Stimulated activated CD4-positive, alpha-beta T cell treated with anti-CD3 and anti-CD28 coated beads, Interleukin-12 subunit alpha, Interleukin-12 subunit beta, amount 100 ng/mL, for 4 hours (primary cell): ENCODE data around the gene TIMM8A.
"Not testable (repeated sequence)": the region's sequence is repeated elsewhere in the genome, so short reads cannot be mapped to it uniquely, and the experiment has no call there.

ENCODE experiments used
- DNase-seq: peaks from one replicate; pipeline ENCODE4 v3.0.0-alpha.2; 2020

TIMM8A gene

GRCh38 chrX:101357166-101357795 is 8.7 kb upstream of the TIMM8A start:
- no peak for DNase-seq

DNA sequence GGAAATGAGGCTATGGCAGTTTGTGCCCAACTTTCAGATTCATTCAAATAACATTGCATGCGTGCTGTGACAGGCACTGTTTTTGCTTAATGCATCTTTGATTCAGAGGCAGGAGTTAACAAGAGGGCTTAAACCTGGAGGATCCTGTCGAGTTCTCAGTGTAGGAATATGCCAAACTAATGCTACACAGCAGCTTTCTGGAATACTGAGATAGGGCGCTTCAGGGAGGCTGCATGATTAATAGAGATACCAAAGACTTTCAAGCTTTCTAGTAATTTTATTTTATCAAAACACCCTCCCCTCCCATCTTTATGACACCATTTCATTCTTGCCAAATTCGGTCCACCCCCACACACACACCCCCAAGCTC is 636 bp upstream of the TIMM8A start:
- no peak for DNase-seq

DNA sequence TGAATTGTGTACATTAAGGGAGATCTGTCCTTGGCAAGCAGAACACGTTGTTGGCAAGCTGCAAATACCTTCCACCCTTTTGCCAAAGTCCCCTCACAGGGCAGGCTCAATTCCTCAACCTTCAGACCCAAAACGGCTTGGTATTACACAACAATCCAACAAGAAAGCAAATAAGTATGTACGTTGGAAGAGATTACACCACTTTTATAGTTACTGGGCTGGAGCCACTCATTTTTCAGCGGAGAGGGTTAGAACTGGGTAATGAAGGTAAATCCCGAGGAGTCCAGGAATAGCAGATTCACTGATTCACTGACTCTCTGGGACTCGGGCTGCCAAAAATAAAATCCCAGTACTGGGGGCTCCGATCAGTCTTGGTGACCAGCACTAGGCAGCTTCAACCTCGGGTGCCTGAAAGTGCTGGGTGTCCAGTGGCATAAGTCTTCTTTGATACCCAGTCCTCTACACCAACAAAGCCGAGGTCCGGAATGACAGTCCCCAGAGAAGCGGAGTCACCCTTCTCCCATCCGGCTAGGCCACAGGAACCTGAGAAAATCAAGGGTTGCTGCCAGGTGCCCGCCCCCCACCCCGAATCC is 587 bp downstream of the TIMM8A start:
- DNase-seq, result no peak

DNA sequence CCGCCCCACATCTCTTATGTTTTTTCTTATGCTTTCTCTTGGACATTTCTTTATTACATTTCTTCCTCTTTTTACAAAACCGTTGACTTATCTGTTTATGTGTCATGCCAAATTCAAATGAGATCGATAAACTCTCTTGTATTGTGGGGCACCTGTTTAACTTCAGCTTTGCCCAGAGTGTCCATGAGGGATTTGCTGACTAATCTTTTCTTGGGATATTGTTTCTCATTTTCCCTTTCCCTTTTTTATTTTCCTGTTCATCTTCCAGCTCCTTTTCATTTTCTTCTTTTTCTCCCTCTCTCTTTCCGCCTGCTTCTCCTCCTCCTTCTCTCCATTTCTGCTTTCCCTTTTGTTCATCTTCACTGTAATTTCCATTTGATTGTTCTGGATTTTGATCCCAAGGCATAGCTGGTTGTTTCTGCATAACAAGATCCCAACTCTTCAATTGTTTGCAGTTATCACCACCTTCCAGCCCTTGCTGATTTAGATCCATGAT is 10.7 kb downstream of the TIMM8A start:
- no peak for DNase-seq

- not testable (repeated sequence) for DNase-seq
Observed at GRCh38 chrX:101334310-101334709, 14.2 kb downstream of the TIMM8A start.

DNA sequence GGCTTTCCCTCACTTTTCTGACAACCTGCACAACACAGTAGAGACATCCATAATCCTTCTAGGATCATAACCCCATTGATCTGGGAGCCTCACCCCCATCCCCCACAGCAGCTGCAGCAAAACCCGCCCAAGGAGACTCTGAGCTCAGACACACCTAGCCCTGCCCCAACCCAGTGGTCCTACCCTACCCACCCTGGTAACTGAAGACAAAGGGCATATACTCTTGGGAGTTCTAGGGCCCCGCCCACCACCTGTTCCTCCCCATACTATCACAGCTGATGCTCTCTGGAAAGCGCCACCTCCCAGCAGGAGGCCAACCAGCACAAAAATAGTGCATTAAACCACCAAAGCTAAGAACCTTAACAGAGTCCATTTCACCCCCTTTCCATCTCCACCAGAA is 21.9 kb downstream of the TIMM8A start:
- not testable (repeated sequence) for DNase-seq

DNA sequence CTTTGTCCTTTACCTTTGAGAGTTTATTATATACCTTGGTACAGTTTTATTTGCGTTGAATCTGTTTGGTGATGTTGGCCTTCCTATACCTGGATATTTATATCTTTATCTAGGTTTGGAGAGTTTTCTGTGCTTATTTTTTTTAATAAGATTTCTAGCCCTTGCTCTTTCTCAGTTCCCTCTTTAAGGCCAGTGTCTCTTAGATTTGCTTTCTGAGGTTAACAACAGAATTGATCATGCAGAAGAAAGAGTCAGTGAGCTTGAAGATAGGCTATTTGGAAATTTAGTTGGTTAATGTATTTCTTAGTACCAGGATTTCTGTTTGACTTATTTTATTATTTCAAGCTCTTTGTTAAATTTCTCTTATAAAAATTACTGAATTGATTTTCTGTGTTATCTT is 44.8 kb downstream of the TIMM8A start:
- DNase-seq, result no peak
